HTR-8/SVneo (cell line): ENCODE results near the gene DDX55.
"Not testable (repeated sequence)": the region's sequence is repeated elsewhere in the genome, so short reads cannot be mapped to it uniquely, and the experiment has no call there.

Experiments
- DNase-seq: peaks from one replicate; pipeline ENCODE4 v3.0.0; 2011; ENCODE audit warnings: low spot score, mixed read lengths; ENCODE audit not compliant: insufficient read length
- FAIRE-seq: peaks from 2 replicates; lab custom pipeline; 2011; peaks lifted over from hg19 to GRCh38; lab: Jason Lieb, UNC

DDX55 gene

GRCh38 chr12:123603495-123603894, 1.6 kb downstream of the DDX55 start:
- DNase-seq, FAIRE-seq: not testable (repeated sequence)

DNA sequence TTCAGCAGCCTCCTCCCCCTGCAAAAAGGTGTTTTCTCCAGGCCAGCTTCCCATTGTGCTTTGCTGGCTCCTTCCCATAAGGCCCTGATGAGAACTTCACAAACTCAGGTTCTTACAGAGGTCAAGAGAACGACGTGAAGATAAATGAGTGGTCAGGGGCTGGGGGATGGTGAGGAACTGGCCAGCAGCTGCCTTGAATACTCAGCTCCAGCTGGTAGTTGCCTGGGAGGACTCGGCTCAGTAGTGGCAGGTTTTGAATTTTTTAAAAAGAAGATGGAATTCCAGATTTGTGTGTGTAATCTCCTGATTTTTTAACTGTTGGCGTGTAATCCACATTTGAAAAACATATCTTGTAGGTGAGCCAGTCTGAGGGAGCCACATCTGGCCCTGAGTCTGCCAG, 5.9 kb downstream of the DDX55 start:
- DNase-seq: no peak

DNA sequence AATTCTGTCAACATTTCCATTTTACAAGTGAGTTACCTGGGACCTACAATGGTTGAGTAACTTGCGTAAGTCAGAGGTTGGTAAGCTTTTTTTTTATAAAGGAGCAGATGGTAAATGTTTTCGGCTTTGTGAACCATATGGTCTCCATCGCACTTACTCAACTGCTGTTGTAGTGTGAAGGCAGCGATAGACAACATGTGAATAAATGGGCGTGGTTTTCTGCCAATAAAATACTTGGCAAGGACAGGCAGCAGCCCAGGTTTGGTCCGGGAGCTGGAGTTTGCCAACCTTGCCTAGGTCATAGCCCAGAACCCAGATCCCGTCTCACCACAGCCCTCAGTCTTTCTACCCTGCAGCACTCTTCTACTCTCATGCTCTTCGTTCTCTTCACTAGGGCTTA, 6.3 kb downstream of the DDX55 start:
- DNase-seq (no peak), FAIRE-seq (no peak)

More for the DNA sequence above, 5.9 kb downstream of the DDX55 start:
- no peak for FAIRE-seq

GRCh38 chr12:123614110-123614509, 12.2 kb downstream of the DDX55 start:
- DNase-seq (no peak), FAIRE-seq (no peak)

DNA sequence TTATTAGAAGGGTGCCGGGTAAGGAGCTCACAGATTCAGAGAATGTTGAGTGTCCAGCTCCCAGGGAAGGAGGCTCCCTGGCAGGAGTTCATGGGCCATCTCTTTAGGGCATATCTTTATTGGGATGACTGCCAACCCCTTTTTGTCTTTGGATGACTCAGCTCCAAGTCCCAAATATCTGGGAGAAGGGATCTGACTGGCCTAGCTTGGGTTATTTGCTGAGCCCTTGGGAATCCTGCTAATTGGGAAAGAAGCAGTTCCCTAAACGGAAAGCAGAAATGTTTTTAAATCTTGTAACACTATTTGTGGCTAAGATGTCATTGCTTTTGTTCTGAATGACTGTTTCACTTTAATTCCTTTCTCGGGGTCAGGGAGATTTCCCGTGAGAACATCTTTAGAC, 12.6 kb downstream of the DDX55 start:
- FAIRE-seq (no peak), DNase-seq (no peak)

- DNase-seq: no peak
- no peak for FAIRE-seq
These were observed 15.2 kb downstream of the DDX55 start for GRCh38 chr12:123617144-123617543.

GRCh38 chr12:123617580-123617979, 15.7 kb downstream of the DDX55 start:
- FAIRE-seq: no peak
- DNase-seq: no peak

DNA sequence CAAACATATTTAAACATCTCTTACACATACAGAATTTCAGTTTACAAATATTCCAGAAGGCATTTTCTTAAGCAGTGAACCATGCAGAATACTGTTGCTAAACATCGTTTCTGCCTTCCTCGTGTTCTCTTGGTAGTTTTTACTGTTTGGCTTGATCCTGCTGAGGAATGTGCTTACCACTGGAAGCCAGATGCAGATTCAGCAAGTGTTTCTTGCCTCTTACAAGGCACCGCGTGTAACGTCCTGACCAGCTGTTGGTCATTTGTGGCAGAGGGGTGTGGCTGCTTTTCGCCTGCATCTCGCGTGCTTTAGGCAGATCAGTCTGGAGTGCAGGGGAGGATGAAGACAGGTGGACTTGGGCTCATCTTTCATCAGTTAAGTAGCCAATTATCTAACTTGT, 19.2 kb downstream of the DDX55 start:
- DNase-seq (no peak), FAIRE-seq (no peak)

DNA sequence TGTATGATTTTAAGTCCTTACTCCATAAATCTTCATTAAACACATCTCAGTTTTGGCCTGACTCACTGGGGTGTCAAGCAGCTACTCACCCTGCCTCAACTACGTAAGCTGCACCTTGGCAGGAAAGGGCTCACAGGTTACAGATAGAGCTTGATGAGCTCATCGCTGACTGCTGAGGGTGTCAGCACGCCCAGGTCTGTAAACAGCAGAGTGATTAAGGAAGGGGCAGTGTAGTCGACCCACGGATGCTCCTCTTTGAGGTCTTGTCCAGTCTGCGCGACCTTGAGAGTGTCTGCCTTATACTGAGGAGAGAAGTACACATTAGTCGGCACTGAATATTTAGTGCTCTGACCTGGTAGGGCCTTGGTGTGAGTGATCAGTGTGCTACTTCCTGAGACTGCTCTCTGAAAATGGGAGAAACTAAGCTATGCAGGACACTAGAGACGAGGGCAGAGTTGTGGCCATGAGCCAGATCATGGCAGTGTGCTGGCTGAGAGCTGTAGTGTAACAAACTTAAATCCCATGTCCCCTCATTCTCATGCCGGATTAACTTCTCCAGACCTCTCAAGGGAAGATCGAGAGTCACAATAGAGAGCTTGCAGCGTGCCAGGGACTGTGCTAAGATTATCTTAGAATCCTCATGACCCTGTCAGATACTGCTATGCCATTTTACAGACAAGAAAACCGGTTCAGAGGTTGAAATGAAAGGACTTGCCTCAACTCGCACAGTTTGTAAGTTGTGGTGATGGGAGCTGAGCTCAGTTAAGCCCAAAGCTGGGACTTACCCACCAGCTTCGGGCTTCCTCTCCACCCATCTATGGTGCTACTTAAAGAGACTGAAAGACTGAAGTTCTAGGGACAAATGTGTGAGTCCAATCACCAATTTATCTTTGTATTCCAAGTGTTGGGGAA, 20.0 kb downstream of the DDX55 start:
- no peak for DNase-seq
- no peak for FAIRE-seq

GRCh38 chr12:123633379-123634141, 31.7 kb downstream of the DDX55 start, which contains the start of the genes EIF2B1 and GTF2H3:
TSS of gene EIF2B1 (minus strand) at chr12:123633686. CDS start at chr12:123633557, 129 bp downstream.
TSS of gene GTF2H3 (plus strand) at chr12:123633829. CDS start at chr12:123633860, 31 bp downstream.
- DNase-seq (peak; percentile 99), FAIRE-seq (peak; percentile 93)

DNA sequence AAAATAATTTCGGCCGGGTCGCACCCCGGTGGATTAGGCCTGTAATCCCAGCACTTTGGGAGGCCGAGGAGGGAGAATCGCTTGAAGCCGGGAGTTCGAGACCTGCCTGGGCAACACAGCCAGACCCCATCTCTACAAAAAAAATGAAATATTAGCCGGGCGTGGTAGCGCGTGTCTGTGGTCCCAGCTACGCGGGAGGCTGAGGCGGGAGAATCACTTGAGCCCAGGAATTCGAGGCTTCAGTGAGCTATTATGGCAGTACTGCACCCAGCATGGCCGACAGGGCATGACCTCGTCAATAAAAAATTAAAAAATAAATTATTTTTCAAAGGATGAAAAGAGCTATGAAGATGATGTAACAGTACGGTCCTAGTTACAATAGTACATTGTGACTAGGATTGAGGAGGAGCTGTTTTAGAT, 32.3 kb downstream of the DDX55 start:
- FAIRE-seq (no peak), DNase-seq (no peak)

DNA sequence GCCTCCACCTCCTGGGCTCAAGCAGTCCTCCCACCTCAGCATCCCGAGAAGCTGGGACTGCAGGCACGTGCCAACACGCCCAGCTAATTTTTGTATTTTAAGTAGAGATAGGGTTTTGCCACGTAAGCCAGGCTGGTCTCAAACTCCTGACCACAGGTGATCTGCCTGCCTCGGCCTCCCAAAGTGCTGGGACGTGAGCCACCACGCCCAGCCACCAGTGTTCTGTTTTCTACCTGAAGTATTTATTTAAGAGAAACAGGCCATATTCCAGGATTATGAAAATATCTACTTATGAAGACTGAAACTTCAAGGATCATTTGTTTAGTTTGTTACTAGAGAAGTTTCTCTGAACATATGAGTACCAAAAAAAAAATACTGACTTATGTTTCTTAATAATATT, 42.0 kb downstream of the DDX55 start:
- FAIRE-seq (no peak), DNase-seq (no peak)

- DNase-seq (no peak), FAIRE-seq (no peak)
These were observed 43.5 kb downstream of the DDX55 start for GRCh38 chr12:123645380-123645779.

DNA sequence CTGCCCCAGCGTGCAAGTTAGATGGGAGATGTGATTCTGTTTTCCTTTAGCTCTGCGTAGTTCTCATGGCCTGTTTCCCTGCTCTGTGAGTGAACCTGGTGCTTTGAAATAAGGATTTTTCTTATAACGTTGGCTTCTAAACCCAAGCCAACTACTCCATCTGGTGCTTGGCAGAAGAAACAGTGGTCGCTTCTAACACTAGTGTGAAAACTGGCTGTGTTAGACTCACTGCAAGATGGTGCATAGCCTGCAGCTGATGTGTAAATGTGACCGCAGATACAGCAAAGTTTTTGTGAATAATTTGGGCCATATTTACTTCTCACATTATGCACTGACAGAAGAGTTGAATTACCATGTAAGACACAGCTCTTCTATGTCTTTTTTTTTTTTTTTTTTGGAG, 44.0 kb downstream of the DDX55 start:
- FAIRE-seq (no peak), DNase-seq (no peak)

DNA sequence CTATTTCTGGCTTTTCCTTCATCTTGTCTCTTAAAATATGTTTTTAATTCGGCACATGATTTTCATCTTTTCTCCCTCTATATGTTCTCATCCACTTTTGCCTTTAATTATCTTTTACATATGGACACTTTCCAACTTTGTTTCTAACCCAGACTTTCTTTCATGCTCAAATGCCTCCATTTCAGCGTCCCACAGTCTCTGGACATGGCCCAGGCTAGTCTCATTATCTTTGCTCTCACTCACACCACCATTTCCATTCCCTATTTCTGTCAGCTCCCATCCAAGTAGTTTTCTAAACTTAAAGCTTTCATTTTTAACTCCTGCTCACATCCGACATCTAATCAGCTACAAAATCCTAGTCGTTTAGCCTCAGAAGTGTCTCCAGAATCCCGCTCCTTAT, 46.5 kb downstream of the DDX55 start:
- no peak for DNase-seq
- no peak for FAIRE-seq

GRCh38 chr12:123654129-123654701, 52.3 kb downstream of the DDX55 start:
- no peak for DNase-seq

GRCh38 chr12:123655420-123655819, 53.5 kb downstream of the DDX55 start:
- DNase-seq: no peak
- FAIRE-seq: no peak

More at GRCh38 chr12:123654129-123654701, 52.3 kb downstream of the DDX55 start:
- FAIRE-seq: no peak

GRCh38 chr12:123656392-123656791, 54.5 kb downstream of the DDX55 start:
- DNase-seq (no peak), FAIRE-seq (no peak)

GRCh38 chr12:123657211-123657610, 55.3 kb downstream of the DDX55 start:
- FAIRE-seq (no peak), DNase-seq (no peak)

- peak; percentile 20 for FAIRE-seq
- peak; percentile 89 for DNase-seq
These were observed 58.3 kb downstream of the DDX55 start for GRCh38 chr12:123659996-123660727.
